Left renal cortex interstitium (tissue), 4 donors: ENCODE data around the gene HERC6. TPM values are rescaled to one million over a fixed set of nuclear protein-coding genes. Genes with fewer than 3 reads are reported as not detected.
"Not testable (repeated sequence)": the region's sequence is repeated elsewhere in the genome, so short reads cannot be mapped to it uniquely, and the experiment has no call there.

Source experiments
- DNase-seq, 4 donors: peaks; one replicate each; pipeline ENCODE4 v3.0.0-alpha.2; 2013; ENCODE audit warnings: low read depth in 4 of 4, low spot score in 2 of 4, missing footprints in 1 of 4
- polyA plus RNA-seq, 4 donors: library from polyadenylated mRNA; unstranded; fragments of 120-200 nt; gene quantifications; one replicate each; pipeline ENCODE4 v1.2.1, GENCODE V29; 2013; ENCODE audit not compliant: insufficient read length in 4 of 4

HERC6 gene
- polyA plus RNA-seq, 4 donors = 6.2 to 9.6 (median 9.6) TPM

- no peak for DNase-seq
Measured at GRCh38 chr4:88382621-88383020, 4.0 kb downstream of the HERC6 start.

GRCh38 chr4:88390128-88390527, 11.5 kb downstream of the HERC6 start:
- no peak for DNase-seq

DNA sequence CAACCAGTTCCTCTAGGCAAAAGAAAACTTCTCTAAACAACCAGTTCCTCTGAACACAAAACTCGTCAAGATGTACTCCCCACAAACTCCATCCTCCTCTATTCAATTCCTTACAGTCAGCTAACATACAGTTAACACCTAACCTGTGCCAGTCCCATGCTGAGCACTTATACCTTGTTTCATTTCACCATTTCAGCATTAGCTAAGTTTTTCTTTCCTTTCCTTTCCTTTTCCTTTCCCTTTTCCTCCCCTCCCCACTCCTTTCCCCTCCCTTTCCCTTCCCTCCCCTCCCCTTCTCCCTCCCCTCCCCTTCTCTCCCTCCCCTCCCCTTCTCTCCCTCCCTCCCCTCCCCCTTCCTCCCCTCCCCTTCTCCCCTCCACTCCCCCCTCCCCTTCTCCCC, 13.1 kb downstream of the HERC6 start:
- DNase-seq = no peak

DNA sequence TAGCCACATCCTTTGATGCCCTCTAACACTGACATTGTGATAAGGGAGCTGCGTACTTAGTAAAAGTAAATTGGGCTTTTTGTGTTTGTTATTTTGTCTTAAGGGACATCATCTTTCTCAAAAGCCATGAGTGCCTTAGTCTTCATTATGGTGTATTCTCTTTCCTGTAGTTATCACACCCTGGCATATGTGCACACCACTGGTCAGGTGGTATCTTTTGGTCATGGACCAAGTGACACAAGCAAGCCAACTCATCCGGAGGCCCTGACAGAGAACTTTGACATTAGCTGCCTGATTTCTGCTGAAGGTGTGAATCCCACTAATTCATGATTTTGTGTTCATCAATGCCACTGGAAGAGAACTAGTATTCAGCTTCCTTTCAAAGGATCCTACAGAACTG, 18.0 kb downstream of the HERC6 start:
- DNase-seq = no peak

DNA sequence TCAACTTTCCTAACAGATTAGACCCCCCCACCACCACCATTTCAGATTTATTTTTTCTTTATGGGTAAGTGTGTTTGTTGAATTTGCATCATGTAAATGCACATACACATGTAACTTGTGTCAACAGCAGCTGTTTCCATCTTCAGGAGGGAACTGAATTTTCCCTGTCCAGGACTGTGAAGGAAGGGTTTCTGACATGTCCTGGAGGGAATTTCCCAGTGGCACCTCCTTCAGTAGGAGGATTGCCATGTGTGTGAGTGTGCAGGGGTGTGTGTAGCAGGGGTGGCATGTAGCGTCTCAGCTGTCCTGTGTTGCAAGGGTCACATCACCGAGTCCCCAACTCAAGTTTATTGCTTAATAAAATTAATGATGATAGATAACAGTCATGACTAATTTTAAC, 19.7 kb downstream of the HERC6 start:
- no peak for DNase-seq

DNA sequence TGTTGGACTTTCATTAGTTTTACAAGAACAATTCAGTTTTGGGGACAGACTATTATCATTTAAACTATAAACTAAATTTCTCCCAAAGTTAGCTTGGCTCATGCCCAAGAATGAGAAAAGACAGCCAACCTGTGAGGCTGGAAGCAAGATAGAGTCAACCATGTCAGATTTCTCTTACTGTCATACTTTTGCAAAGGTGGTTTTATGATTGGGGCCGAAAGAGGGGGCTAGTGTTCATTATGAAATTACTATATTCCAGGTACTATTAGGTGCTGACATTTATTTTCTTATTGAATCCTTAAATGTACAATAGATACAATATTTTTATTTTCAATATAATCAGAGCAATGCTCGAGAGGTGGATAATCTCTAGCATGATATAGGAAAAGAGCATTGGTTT, 30.6 kb downstream of the HERC6 start:
- no peak for DNase-seq

DNA sequence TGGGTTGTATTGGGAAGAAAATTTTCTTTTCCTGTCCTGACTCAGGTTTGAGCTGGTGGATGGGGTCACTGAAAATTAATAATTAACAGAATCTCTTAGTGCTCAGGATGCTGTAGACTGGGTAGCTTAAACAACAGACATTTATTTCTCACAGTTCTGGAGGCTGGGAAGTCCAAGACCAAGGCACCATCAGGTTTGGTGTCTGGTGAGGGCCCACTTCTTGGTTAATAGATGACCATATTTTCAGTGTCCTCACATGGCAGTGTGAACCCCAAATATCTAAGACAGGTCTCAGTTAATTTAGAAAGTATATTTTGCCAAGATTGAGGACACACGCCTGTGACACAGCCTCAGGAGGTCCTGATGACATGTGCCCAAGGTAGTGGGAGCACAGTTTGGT, 31.1 kb downstream of the HERC6 start:
- DNase-seq = no peak

GRCh38 chr4:88411491-88412096, 32.9 kb downstream of the HERC6 start:
- no peak for DNase-seq

DNA sequence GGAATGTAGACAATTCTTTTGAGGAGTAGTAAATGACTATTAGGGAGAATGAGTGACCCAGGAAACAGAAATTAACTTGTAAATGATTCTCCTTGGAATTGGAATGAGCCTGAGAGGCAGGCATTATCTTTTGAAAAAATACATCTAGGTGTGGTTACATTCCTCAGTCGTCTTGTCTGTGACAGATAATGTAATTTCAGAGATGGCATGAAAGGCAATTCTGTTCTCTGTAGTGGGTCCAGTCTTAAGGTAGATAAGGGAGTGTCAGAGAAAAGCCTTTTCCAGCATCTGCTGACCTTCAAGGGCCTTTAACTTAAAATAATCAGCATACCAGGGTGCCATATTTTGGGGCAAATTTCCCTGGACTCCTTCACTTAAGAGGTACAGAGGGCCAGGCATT, 35.1 kb downstream of the HERC6 start:
- no peak for DNase-seq

GRCh38 chr4:88414755-88415154, 36.1 kb downstream of the HERC6 start:
- DNase-seq = no peak

DNA sequence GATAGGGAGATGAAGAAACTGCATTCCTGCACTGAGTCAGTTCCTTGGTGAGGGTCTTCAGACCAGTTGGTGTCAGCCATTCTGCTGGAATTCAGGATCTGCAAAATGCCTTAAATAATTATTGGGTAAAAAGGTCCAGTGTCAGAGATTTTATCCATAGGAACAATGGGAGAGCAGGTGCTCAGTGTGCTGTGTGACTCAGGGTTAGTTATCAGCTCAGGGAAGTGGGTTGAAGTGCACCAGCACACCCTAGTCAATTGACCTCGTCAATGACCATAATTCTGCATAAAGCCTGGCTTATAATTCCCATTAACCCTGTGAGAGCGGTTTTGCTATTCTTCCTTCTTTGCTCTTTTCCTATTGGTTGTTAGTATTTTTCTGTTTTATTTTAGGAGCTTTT, 37.3 kb downstream of the HERC6 start:
- DNase-seq = no peak

DNA sequence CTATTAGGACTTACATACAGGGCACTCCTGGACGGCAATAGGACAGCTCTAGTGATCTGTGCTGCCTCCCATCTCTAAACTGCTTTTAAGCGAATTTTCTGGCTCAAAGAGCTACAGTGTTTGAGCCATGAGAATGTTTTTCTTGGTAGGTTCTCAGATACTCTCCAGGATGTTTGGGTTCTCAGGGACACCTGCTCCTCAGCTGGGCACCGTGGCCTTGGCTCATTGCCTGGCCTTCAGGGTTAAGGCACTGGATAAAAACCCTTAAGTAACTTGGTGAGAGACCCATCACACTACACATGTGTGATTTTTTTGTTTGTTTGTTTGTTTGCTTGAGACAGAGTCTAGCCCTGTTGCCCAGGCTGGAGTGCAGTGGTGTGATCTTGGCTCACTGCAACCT, 39.8 kb downstream of the HERC6 start:
- DNase-seq = no peak

DNA sequence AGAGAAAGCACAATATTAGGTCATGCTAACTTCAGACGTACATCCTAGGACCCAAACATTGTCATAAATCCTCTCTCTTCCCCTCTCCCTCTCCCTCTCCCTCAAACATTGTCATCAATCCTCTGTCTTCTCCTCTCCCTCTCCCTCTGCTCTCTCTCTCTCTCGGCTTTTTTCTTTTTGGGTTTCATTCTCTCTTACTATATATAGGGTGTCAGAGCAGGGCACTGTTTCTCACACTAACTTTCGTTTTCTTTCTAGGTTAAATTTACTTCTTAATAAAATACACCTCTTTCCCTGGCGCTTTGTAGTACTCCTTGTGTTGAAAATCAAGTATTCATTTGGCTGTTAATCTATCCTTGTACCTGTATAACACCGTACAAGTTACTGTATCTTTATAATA, 41.2 kb downstream of the HERC6 start:
- DNase-seq = no peak

DNA sequence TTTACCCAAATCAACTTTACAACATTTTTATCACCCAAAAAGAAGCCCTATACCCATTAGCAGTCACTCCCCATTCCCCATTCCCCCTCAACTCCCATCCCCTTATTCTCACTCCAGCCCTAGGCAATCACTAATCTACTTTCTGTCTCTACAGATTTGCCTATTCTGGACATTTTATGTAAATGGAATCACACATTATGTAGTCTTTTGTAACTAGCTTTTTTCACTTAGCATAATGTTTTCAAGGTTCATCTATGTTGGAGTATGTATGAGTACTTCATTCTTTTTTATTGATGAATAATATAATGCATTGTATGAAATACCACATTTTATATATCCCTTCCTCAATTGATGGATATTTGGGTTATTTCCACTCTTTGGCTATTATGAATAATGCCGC, 42.2 kb downstream of the HERC6 start:
- no peak for DNase-seq

- no peak for DNase-seq
Measured at GRCh38 chr4:88422403-88422802, 43.8 kb downstream of the HERC6 start.

DNA sequence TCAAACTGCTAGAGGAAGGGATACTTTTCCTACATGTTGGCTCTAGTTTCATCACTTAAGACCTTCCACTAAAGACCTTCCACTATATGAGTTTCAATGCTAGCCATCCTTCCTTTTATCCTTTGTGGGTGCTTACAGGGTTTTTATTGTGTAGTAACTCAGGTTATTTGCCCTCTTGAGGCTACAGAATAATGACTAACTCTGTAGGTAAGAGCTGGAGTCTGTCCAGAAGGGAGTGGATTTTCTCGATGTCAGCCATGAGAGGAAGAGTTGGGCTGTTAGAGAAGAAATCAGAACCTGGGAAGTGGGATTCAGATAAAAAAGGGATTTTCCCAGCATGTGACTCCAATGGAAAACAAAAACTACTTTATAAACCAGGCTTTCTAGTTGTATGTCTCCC, 50.7 kb downstream of the HERC6 start:
- DNase-seq = no peak

- no peak for DNase-seq
Measured at GRCh38 chr4:88435987-88436693, 57.5 kb downstream of the HERC6 start.

DNA sequence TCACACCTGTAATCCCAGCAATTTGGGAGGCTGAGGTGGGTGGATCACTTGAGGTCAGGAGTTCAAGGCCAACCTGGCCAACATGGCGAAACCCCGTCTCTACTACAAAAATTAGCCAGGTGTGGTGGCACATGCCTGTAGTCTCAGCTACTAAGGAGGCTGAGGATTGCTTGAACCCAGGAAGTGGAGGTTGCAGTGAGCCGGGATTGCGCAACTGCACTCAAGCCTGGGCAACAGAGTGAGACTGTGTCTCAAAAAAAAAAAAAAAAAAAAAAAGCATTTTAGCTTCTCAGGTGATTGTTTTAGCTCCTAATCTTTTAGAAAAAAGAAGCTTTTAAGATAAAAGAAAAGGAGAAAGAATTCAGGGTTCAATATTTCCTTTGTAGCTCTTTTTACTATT, 59.2 kb downstream of the HERC6 start:
- not testable (repeated sequence) for DNase-seq

GRCh38 chr4:88439161-88439760, 60.6 kb downstream of the HERC6 start:
- no peak for DNase-seq

DNA sequence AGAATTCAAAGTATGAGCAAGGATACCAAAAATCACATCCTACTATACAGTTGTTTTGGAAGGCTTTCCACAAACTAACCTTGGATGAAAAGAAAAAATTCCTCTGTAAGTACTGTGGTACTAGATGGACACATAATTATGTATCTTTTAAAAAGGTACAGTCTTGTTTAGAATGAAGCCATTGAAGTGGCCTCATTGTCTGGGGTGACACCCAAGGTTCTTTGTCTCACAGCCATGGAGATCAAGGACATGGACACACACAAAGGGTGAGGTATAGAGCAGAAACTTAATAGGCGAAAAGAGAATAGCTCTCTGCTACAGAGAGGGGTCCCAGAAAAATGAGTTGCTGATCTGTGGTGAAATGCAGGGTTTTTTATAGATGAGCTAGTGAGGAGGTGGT, 61.5 kb downstream of the HERC6 start:
- DNase-seq = no peak

- DNase-seq = no peak
Measured at GRCh38 chr4:88441696-88442095, 63.0 kb downstream of the HERC6 start.

GRCh38 chr4:88442689-88443191, 64.1 kb downstream of the HERC6 start:
- DNase-seq = no peak
